HFFc6 (cell line): ENCODE results near the gene UBE2QL1. TPM values are rescaled to one million over a fixed set of nuclear protein-coding genes. Genes with fewer than 3 reads are reported as not detected.

Experiments used
- DNase-seq: peaks from one replicate; pipeline ENCODE4 v3.0.0-alpha.2; 2018
- H3K27ac Mint-ChIP-seq: 2 replicates; pipeline ENCODE4 v1.8.0; 2020; ENCODE audit warnings: mild to moderate bottlenecking, mixed read lengths
- H3K27me3 Mint-ChIP-seq: 2 replicates; pipeline ENCODE4 v1.8.0; 2021; ENCODE audit warnings: mild to moderate bottlenecking, moderate library complexity, mixed read lengths; ENCODE audit not compliant: insufficient read depth
- H3K36me3 Mint-ChIP-seq: 2 replicates; pipeline ENCODE4 v1.8.0; 2021; ENCODE audit warnings: low read depth, mixed read lengths
- H3K4me1 Mint-ChIP-seq: 2 replicates; pipeline ENCODE4 v1.8.0; 2020; ENCODE audit warnings: low read depth, mixed read lengths
- H3K4me3 Mint-ChIP-seq: 2 replicates; pipeline ENCODE4 v1.8.0; 2020; ENCODE audit warnings: mild to moderate bottlenecking, moderate library complexity, mixed read lengths
- H3K9me3 Mint-ChIP-seq: 2 replicates; pipeline ENCODE4 v1.8.0; 2020; ENCODE audit warnings: mild to moderate bottlenecking, mixed read lengths
- CTCF ChIP-seq: fragments of 200-600 bp; sonication (generic); IDR thresholded peaks from 2 replicates; pipeline ENCODE4 v1.5.0; 2021; ENCODE audit warnings: antibody characterized with exemption, mild to moderate bottlenecking
- total RNA-seq, 6 experiments: library from RNA; stranded (reverse); fragmentation: NEBNext Ultra II Directional; extraction: Animal tissue kit (Norgen Biotek cat#: 25700); gene quantifications; 2 replicates in 1 of 6; 3 replicates in 5 of 6; pipeline ENCODE4 v1.2.3, GENCODE V29; 2021

Gene UBE2QL1
- total RNA-seq, 6 experiments from 2014 or later, result not detected

- peaks cover 5% of the 10 kb centered on the region; the same call in 1 of the 2 replicates for H3K27me3 Mint-ChIP-seq
- H3K4me3 Mint-ChIP-seq, result no peak overlapping the region
- H3K9me3 Mint-ChIP-seq, result no peaks in the 10 kb centered on the region
- no peak for TF ChIP-seq CTCF
- no peak for DNase-seq
- no peaks in the 10 kb centered on the region for H3K36me3 Mint-ChIP-seq
- H3K4me1 Mint-ChIP-seq, result no peaks in the 10 kb centered on the region
- H3K27ac Mint-ChIP-seq, result no peak overlapping the region
Measured at GRCh38 chr5:6539060-6539459, 90.4 kb downstream of the UBE2QL1 start.

- H3K36me3 Mint-ChIP-seq, result no peaks in the 10 kb centered on the region
- H3K27ac Mint-ChIP-seq, result no peak overlapping the region
Measured at GRCh38 chr5:6540111-6540827, 91.6 kb downstream of the UBE2QL1 start.

GRCh38 chr5:6541256-6542013, 92.8 kb downstream of the UBE2QL1 start:
- peaks cover 17% of the 10 kb centered on the region for H3K27me3 Mint-ChIP-seq
- no peak overlapping the region for H3K27ac Mint-ChIP-seq
- no peak for TF ChIP-seq CTCF
- H3K36me3 Mint-ChIP-seq, result no peaks in the 10 kb centered on the region
- no peaks in the 10 kb centered on the region for H3K4me1 Mint-ChIP-seq
- no peak for DNase-seq
- no peaks in the 10 kb centered on the region for H3K9me3 Mint-ChIP-seq
- no peak overlapping the region for H3K4me3 Mint-ChIP-seq

More at GRCh38 chr5:6540111-6540827, 91.6 kb downstream of the UBE2QL1 start:
- peak; percentile 8 for DNase-seq
- no peak for TF ChIP-seq CTCF
- H3K27me3 Mint-ChIP-seq, result peaks cover 10% of the 10 kb centered on the region; the same call in 1 of the 2 replicates
- H3K4me3 Mint-ChIP-seq, result no peak overlapping the region
- H3K4me1 Mint-ChIP-seq, result no peaks in the 10 kb centered on the region
- H3K9me3 Mint-ChIP-seq, result no peaks in the 10 kb centered on the region

- H3K36me3 Mint-ChIP-seq, result no peaks in the 10 kb centered on the region
- no peak for DNase-seq
- peaks cover 26% of the 10 kb centered on the region for H3K27me3 Mint-ChIP-seq
- H3K4me3 Mint-ChIP-seq, result no peak overlapping the region
- no peak for TF ChIP-seq CTCF
- no peaks in the 10 kb centered on the region for H3K4me1 Mint-ChIP-seq
- H3K9me3 Mint-ChIP-seq, result no peaks in the 10 kb centered on the region
- no peak overlapping the region for H3K27ac Mint-ChIP-seq
Measured at GRCh38 chr5:6542421-6543345, 94.0 kb downstream of the UBE2QL1 start.

GRCh38 chr5:6543346-6543730, 94.7 kb downstream of the UBE2QL1 start:
- Mint-ChIP-seq H3K36me3 (no peaks in the 10 kb centered on the region), H3K9me3 (no peaks in the 10 kb centered on the region), H3K27ac (no peak overlapping the region), H3K4me3 (no peak overlapping the region), H3K4me1 (no peaks in the 10 kb centered on the region), H3K27me3 (peaks cover 31% of the 10 kb centered on the region)
- TF ChIP-seq CTCF, result no peak
- DNase-seq, result no peak
